K562 (cell line): ENCODE measurements around the gene CSE1L. TPM values are rescaled to one million over a fixed set of nuclear protein-coding genes. Genes with fewer than 3 reads are reported as not detected.

Experiments used
- BHLHE40 ChIP-seq: IDR thresholded peaks from 2 replicates; pipeline ENCODE4 v1.6.1; 2011; ENCODE audit warnings: low read length, improper control_type of control experiment
- CBFA2T3 ChIP-seq: fragments of 450-650 bp; IDR thresholded peaks from 2 replicates; pipeline ENCODE4 v1.6.1; 2017
- CREM ChIP-seq: IDR thresholded peaks from 2 replicates; pipeline ENCODE4 v1.6.1; 2014; ENCODE audit warnings: antibody characterized with exemption, low read depth
- EHMT2 ChIP-seq: fragments of 450-650 bp; IDR thresholded peaks from 2 replicates; pipeline ENCODE4 v1.6.1; 2018; ENCODE audit warnings: antibody characterized with exemption
- EWSR1 ChIP-seq: fragments of 450-650 bp; IDR thresholded peaks from 2 replicates; pipeline ENCODE4 v1.6.1; 2018; ENCODE audit warnings: borderline replicate concordance, mild to moderate bottlenecking, low read depth, moderate library complexity; ENCODE audit not compliant: partially characterized antibody
- RBM14 ChIP-seq: fragments of 200-400 bp; formaldehyde crosslinking; IDR thresholded peaks from 2 replicates; pipeline ENCODE4 v1.6.1; 2018; ENCODE audit warnings: low read depth, mild to moderate bottlenecking, low read length, moderate library complexity, borderline replicate concordance; ENCODE audit not compliant: insufficient read depth
- RHOXF2B ChIP-seq: fragments of 250-450 bp; sonication (Bioruptor Pico); conservative IDR thresholded peaks from 2 replicates; pipeline ENCODE4 v1.5.1; 2021
- ZNF121 ChIP-seq: sonication (generic); formaldehyde crosslinking; conservative IDR thresholded peaks from 2 replicates; pipeline ENCODE4 v1.8.0; 2022; ENCODE audit warnings: missing genetic modification reagents
- polyA plus RNA-seq, 8 experiments: library from polyadenylated mRNA; depleted of rRNA in 4 of 8; stranded (reverse) in 5 of 8; unstranded in 3 of 8; fragments of >200 nt; fragmentation: Nextera tagmentation in 2 of 8; fragmentation: Illumina TruSeq in 1 of 8; extraction: Ambion mirVana in 2 of 8; extraction: Trizol in 1 of 8; gene quantifications; 2 replicates each; pipeline versions ENCODE4 v1.2.1 to v1.2.3, GENCODE V29; 2011 to 2014; ENCODE audit warnings: inconsistent platforms in 1 of 8, missing spikeins in 1 of 8
- total RNA-seq, 7 experiments: library from RNA; depleted of rRNA in 6 of 7; stranded (reverse); fragments of >200 nt in 6 of 7; fragmentation: Illumina TruSeq in 2 of 7; extraction: Trizol in 2 of 7; gene quantifications; 2 replicates each; pipeline versions ENCODE4 v1.2.1 to v1.2.3, GENCODE V29; 2011 to 2021; ENCODE audit warnings: low replicate concordance in 1 of 7
- TF ChIP-seq, protein P1 (sequence below): IDR thresholded peaks from 2 replicates; pipeline ENCODE4 v1.6.1; 2011; ENCODE audit warnings: borderline replicate concordance, low read depth, mild to moderate bottlenecking, moderate library complexity, low read length; ENCODE audit not compliant: insufficient read depth, poor library complexity, severe bottlenecking
- TF ChIP-seq, protein P2 (sequence below): conservative IDR thresholded peaks from 2 replicates; pipeline ENCODE4 v1.6.1; 2011; ENCODE audit warnings: low read depth, mild to moderate bottlenecking, low read length; ENCODE audit not compliant: control insufficient read depth

Gene CSE1L
- total and polyA plus RNA-seq, 9 of the 15 experiments (the other 6 are each of a cell fraction or from before 2014, with no cell fraction given): 138 to 280 (median 209) TPM

DNA sequence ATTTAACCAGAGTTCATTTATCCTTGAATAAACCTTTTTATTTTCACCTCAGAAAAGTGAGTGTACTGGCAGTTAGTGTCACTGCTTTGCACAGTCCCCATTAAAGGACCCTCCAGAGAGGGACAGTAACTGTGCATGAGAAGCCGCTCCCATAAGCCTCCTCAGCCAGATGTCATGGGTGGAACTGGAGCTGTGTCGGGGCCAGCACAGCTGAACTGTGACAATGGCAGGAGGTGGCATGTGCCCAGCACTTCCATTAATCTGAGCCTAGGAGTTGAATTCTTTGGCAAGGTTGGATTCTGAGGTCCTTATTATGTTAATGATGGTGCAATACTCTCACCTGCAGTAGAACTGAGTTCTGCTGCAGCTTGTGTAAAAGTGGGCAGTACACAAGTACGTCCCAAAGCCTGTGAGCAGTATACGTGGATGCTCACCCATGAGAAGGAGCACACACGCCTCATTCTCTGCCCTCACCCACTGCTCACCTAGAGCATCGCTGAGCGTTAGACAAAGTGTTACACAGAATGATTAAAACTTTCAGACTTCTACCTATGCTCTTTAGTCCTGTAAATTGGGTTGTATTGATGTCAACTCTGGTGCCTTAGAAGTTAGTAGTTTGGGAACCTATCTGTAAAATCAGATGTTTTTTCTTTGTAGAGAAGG, 11.9 kb upstream of the CSE1L start (continued):
- TF ChIP-seq, protein P1, sequence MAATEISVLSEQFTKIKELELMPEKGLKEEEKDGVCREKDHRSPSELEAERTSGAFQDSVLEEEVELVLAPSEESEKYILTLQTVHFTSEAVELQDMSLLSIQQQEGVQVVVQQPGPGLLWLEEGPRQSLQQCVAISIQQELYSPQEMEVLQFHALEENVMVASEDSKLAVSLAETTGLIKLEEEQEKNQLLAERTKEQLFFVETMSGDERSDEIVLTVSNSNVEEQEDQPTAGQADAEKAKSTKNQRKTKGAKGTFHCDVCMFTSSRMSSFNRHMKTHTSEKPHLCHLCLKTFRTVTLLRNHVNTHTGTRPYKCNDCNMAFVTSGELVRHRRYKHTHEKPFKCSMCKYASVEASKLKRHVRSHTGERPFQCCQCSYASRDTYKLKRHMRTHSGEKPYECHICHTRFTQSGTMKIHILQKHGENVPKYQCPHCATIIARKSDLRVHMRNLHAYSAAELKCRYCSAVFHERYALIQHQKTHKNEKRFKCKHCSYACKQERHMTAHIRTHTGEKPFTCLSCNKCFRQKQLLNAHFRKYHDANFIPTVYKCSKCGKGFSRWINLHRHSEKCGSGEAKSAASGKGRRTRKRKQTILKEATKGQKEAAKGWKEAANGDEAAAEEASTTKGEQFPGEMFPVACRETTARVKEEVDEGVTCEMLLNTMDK: no peak
- TF ChIP-seq BHLHE40 (no peak), ZNF121 (CRISPR knock-in tag) (no peak), CBFA2T3 (no peak), EHMT2 (no peak), EWSR1 (no peak), RHOXF2B (no peak), CREM (no peak), RBM14 (no peak)
- TF ChIP-seq, protein P2, sequence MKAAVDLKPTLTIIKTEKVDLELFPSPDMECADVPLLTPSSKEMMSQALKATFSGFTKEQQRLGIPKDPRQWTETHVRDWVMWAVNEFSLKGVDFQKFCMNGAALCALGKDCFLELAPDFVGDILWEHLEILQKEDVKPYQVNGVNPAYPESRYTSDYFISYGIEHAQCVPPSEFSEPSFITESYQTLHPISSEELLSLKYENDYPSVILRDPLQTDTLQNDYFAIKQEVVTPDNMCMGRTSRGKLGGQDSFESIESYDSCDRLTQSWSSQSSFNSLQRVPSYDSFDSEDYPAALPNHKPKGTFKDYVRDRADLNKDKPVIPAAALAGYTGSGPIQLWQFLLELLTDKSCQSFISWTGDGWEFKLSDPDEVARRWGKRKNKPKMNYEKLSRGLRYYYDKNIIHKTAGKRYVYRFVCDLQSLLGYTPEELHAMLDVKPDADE: no peak
